Renal cortex interstitium (tissue), 11 donors: ENCODE data around the gene RAB28. TPM values are rescaled to one million over a fixed set of nuclear protein-coding genes. Genes with fewer than 3 reads are reported as not detected.
"Not testable (repeated sequence)": the region's sequence is repeated elsewhere in the genome, so short reads cannot be mapped to it uniquely, and the experiment has no call there.

Experiments
- DNase-seq, 11 donors: peaks; one replicate each; pipeline ENCODE4 v3.0.0-alpha.2; 2013; ENCODE audit warnings: low read depth in 9 of 11, low spot score in 4 of 11; ENCODE audit errors: extremely low read depth in 1 of 11
- polyA plus RNA-seq, 3 donors: library from polyadenylated mRNA; unstranded; fragments of 120-200 nt; gene quantifications; one replicate each; pipeline ENCODE4 v1.2.1, GENCODE V29; 2013; ENCODE audit not compliant: insufficient read length in 3 of 3

RAB28 gene
- polyA plus RNA-seq, 3 donors: 30.0 to 35.3 (median 34.4) TPM

DNA sequence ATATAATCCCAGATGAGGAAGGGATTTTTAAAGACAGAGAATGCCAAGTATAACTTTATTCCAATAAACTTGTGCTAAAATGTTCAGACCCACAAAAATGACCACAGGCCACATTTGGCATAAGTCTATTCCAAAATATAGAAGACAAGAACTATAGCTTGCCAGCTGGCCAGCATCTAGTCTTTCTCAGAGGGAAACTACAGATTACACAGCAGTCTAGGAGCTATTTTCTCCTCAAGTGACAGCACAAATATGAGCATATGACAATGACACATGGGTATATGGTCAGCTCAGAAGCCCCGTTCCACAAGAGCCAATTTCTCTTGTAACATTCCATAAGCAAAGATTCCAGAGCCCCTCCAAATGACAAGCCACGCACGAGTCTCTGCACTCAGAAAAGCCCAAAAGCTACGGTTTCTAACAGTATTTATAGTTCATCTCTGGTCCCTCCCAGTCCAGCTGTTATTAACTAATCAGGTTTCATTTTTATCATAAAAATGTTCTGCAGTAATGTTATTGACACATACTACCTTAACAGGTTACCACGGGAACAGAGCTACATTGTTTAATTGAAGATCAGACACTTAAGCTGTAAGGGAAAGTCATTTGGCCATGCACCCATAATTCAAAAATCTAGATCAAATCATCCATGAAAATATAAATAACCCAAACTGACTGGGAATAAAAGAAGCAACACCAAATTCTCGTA is 70.3 kb downstream of the RAB28 start:
- no peak for DNase-seq

DNA sequence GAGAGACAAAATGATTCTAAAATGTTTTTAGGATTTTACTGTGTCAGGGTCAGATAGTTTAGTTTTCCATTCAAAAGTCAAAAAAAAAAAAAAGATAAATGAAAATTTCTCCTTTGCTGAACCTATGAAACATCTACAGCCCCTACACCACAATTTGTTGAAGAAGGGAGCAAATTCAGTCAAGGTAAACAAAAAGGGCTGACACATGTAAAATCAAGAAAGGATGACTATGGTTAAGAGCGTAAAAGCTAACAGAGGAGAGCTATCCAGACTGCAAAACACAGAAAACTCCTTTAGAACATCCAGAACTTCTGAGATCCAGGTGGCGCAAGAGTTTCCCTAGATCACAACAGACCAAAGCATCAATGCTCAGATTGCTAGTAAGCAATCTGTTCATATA is 72.2 kb downstream of the RAB28 start:
- DNase-seq: no peak

DNA sequence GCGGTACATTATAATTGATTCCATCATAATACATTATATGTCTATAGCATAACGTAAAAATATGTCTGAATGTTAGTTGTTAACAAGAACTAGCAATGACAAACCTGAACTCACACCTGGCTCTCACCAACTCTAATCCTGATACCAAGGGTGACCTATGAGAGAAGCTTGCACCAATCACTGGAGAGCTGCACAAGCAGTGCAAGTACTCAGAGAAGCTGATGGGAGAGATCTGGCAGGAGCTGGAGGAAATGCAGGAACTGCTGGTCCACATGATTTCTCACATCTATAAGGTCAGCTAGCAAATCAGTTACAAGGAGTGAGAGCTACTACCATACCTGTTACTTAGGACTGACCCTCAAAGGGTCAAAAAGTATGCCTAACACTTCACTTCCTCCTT is 74.8 kb downstream of the RAB28 start:
- DNase-seq: no peak

DNA sequence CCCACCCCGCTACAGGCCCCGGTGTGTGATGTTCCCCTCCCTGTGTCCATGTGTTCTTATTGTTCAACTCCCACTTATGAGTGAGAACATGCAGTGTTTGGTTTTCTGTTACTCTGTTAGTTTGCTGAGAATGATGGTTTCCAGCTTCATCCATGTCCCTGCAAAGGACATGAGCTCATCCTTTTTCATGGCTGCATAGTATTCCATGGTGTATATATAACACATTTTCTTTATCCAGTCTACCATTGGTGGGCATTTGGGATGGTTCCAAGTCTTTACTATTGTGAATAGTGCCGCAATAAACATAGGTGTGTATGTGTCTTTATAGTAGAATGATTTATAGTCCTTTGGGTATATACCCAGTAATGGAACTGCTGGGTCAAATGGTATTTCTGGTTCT is 78.0 kb downstream of the RAB28 start:
- not testable (repeated sequence) for DNase-seq

DNA sequence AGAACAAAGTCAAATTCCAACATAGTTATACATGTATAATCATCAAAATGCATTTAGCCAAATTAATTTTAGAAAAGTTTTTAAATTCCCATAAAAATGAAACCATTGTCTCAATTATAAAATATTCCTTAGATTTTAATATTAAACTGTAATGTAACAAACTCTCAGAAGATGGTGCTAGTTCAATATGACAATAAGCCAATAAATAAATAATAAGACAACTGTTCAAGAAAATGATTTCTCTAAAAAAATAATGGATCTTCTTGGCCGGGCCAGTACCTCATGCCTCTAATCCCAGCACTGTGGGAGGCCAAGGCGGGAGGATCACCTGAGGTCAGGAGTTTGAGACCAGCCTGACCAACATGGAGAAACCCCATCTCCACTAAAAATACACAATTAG is 80.3 kb downstream of the RAB28 start:
- DNase-seq: no peak

DNA sequence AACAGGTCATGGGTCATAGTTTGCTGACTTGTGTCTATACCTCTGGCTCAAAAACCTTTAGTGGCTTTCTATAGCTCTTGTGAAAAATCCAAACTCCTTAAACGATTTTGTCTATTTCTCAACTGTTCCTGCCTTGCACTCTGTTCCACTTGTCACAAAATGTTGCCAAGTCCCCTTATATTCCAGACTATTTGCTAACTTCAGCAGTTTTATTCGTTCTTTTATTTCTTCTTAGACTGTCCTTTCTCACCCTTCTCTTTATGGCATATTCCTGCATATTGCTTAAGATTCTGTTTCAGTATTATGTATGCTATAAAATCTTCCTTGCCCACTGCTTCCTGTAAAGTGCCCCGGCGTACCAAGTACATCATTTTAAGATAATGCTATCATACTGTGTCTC is 80.8 kb downstream of the RAB28 start:
- DNase-seq: no peak

DNA sequence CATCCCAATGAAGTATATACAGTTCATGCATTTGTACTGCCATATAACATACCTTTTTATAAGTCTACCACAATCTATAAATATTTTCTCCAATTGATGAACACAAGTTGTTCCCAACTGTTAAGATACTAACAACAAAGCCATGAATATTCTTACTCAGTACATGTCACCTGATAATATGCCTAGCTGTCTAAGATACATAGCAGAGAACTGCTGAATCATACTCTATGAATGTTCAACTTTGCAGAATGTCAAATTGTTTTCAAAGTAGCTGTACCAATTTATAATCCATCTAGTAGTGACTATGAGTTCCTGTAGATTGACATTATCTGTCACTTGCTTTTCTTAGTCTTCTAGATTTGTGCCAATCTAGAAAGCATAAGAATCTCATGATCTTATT is 84.9 kb downstream of the RAB28 start:
- DNase-seq: no peak

DNA sequence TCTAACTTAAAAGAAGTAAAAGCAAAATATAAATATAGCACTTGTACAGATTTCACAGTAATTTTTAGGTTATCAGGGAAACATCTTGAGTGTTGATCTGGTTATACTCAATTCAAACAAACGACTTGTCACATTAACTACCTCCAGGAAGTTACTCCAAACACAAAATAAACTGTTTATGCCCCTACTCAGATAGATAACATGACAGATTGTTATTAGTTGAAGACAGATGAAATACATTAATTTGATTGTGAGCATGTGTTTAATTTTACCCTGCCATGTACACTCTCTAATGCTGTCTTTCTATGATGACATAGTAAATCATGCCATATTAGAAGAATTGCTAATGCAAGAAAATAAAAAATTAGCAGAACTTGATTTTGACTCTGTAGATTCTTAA is 88.0 kb downstream of the RAB28 start:
- no peak for DNase-seq

DNA sequence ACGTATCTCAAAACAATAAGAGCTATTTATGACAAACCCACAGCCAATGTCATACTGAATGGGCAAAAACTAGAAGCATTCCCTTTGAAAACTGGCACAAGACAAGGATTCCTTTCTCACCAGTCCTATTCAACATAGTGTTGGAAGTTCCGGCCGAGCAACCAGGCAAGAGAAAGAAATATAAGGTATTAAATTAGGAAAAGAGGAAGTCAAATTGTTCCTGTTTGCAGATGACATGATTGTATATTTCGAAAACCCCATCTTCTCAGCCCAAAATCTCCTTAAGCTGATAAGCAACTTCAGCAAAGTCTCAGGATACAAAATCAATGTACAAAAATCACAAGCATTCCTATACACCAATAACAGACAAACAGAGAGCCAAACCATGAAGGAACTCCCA is 94.2 kb downstream of the RAB28 start:
- DNase-seq: not testable (repeated sequence)

DNA sequence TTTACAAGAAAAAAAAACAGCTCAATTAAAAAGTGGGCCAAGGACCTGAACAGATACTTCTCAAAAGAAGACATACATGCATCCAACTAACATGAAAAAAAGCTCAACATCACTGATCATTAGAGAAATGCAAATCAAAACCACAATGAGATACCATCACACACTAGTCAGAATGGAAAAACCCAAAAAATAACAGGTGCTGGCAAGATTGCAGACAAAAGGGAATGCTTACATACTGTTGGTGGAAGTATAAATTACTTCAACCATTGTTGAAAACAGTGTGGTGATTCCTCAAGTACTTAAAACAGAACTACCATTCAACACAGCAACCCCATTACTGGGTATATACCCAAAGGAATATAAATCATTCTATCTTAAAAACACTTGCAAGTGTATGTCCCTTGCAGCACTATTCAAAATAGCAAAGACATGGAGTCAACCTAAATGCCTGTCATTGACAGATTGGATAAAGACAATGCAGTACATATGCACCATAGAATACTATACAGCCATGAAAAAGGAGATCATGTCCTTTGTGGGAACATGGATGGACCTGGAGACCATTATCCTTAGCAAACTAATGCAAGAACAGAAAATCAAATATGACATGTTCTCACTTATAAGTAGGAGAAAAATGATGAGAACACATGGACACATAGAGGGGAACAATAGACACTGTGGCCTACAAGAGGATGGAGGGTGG is 97.6 kb downstream of the RAB28 start:
- no peak for DNase-seq

DNA sequence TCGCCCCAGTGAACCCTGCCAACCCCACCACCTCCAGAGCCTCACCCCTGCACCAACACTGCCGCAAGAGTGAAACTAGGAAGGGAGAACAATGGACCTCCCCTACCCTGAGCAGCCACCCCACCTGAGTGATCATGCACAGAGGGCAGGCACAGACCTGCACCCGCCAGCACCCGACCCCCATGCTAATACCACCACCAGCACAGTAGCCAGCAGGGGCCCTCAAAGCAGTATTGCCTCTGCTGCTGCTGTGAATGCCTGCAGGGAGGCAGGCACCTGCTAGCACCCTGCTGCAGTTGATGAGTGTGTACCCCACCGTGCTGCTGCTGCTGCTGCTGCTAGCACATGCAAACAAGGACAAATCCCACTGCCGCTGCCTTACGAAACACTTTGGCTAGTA is 100.1 kb downstream of the RAB28 start:
- no peak for DNase-seq

DNA sequence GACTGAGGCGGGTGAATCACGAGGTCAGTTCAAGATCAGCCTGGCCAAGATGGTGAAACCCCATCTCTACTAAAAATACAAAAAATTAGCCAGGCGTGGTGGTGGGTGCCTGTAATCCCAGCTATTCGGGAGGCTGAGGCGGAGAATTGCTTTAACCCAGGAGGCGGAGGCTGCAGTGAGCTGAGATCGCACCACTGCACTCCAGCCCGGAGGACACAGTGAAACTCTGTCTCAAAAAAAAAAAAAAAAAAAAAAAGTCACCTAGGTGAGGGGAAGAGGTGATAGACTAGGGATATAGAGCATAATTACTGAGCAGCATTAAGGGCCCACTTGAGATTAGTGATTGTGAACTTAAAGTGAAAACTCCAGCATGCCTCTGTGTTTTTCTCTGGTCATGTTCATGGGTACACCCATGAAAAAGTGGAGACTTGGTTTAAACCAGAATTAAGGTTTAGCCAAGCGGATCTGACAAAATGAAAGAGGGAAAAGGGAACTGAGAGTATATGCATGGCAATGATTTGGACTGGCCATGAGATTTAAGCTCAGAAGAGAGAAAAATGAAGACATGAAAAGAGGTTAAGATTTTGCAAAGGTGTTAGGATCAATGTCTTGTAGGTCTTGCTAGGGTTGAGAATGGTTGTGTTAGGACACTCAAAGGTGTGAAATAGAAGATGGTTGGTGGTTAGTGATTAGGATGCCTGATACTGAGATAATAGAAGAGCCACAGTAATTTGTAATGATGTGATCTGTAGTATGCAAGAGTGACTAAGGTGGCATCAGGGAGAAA is 105.0 kb downstream of the RAB28 start:
- no peak for DNase-seq

DNA sequence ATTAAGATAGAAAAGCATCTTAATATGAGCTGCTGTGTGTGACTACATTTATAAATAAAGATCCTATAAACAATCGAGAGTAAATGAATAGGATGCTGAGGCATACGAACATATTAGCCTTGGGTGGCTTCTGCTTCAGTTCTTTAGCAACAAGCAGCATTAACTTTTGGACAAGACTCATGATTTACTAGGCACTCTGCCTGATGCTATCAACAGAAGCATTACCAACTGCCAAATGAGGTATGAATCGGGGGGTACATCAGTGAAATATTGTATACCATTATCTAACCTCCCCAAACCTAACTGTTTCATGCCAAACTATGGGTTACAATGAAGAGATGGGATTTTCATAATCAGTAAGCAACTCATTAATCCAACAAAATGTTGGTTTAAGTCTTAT is 113.1 kb downstream of the RAB28 start:
- DNase-seq: no peak

DNA sequence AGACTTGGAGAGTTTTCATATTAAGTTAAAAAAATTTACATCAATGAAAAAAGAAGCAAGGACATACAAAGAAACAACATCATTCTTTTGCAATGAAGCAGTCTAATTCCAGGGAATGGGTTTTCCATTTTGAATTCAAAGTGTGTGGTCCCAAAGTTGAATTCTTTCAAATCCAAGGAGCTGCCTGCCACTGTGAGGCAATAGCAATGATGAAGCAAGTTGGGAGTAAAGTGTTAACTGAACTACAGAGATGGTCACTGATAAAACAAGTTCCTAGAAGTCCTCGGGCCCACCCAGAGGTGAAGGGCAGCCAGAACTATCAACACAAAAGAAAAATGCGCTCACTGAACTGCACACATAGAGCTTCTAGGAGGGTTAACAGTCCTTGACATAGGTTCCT is 115.9 kb downstream of the RAB28 start:
- DNase-seq: no peak

DNA sequence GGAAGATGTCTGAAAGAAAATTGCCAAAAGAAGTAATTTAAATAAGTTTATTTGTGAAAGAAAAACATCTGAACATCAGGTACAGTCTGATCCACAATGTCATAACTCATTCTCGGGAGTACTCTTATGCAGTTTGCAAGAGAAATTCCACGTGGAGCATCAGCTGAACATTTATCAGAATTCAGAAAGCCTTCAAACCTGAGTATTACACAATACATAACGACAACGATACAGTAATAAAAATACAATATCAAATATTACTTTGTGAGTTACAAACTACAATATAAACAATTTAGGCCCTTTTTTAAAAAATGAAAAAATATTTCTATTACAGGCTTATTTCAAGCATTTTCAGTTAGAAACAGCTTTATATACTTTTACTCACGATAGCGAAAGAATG is 116.4 kb downstream of the RAB28 start:
- DNase-seq: no peak

DNA sequence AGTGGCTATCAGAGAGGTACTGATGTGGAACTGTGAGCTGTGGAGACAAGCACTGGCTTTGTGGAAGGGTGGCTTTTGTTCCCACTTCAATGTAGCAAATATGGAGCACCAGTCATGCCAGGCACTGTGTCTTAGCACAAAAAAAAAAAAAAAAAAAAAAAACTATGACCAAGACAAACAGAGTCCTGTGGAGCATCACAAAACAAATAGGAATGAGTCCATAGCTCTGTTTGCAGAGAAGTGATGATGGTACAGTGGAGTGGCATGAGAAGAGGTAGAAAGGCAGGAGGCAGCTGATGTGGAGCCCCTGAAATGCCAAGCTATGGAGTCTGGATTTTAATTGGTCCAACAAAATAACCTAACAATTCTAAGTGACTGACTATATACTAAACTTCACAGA is 116.9 kb downstream of the RAB28 start:
- no peak for DNase-seq

DNA sequence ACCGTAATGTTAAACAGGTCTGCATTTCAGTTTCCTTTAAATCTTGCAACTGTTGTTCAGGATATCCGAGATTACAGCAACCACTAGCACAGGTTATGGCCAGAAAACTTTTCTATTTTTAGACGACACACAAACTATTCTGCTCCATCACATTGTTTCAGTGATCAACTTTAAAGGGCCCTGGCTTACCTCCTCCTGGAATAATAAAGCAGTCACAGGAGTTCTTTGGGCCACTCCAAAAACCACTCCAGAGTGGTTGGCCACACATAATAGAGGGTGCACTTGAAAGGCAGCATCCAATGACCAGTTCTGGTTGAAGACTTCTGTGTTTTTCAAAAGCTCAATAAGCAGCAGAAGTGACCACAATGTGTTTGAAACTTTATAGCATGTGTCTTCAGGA is 118.9 kb downstream of the RAB28 start:
- no peak for DNase-seq

DNA sequence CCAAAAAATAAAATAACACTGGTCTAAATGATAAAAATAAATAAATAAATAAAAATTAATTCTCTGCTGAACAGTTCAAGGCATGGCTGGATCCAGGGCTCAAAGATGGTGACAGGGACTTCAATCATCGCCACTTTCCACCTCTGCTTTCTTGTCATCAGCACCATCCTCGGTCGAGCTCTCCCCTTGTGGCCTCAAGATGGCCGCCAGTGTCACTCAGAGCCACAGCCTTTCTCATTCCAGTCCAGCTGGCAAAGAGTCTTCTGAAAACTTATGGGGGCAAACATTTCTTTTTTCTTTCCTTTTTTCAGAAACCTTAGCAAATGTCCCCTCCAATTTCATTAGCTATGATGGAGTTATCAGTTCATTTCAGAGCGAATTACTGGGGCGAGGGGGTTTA is 119.5 kb downstream of the RAB28 start:
- DNase-seq: no peak

DNA sequence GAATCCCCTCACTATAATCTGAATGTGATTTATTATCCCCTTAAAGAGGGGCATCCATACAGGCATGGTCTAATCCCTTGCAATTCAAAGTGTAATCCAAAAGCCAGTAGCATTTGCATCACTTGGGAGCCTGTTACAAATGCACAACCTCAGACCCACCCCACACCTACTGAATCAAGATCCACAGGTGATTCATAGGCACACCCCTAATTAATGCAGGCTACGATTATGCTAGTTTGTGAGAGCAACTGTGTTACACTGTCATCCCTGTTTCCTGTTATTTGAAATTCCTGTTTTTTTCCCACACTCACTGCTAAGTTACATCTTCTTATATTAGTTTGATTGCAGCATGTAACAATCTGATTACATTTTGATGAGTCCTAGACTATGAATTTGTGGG is 120.0 kb downstream of the RAB28 start:
- DNase-seq: no peak

DNA sequence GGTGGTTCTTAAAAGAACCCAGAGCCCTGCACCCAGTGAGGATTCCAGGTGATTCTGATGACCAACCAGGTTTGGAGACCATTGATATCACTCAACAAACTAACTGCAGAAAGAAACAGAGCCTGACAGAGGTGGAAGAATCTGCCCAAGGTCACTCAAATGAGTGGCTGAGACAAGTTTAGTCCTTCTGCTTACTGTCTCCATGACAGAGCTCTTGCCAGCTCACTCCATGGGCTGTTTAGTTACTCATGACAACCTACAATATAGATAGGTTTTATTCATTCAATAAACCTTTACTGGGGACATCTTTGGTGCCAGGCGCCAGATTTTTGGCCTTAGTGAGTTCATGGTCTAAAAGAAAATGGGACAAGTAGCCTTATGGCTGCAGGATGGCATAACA is 124.3 kb downstream of the RAB28 start:
- DNase-seq: no peak
